ENCODE measurements around the gene ASIC2.

The ASIC2 gene

GRCh38 chr17:33225509-33225908, 67.6 kb downstream of the ASIC2 start:
- H3K4me3 ChIP-seq (ENCODE audit: low read depth, low read length), result no peak overlapping the region
- TF ChIP-seq CTCF (IDR thresholded peaks at IDR 0.05; ENCODE audit: low read depth, low read length), result no peak

GRCh38 chr17:33220036-33220435, 73.1 kb downstream of the ASIC2 start:
- TF ChIP-seq CTCF (IDR thresholded peaks at IDR 0.05; ENCODE audit: low read depth, low read length), result no peak

GRCh38 chr17:33218698-33219601, 74.1 kb downstream of the ASIC2 start:
- TF ChIP-seq CTCF (IDR thresholded peaks at IDR 0.05; ENCODE audit: low read depth, low read length), result no peak
- H3K4me3 ChIP-seq (ENCODE audit: low read depth, low read length), result no peak overlapping the region

More at GRCh38 chr17:33220036-33220435, 73.1 kb downstream of the ASIC2 start:
- H3K4me3 ChIP-seq (ENCODE audit: low read depth, low read length), result no peak overlapping the region

- no peak for TF ChIP-seq CTCF (IDR thresholded peaks at IDR 0.05; ENCODE audit: low read depth, low read length)
- H3K4me3 ChIP-seq (ENCODE audit: low read depth, low read length), result no peak overlapping the region
Measured at GRCh38 chr17:33217891-33218290, 75.2 kb downstream of the ASIC2 start.

- no peak overlapping the region for H3K4me3 ChIP-seq (ENCODE audit: low read depth, low read length)
- no peak for TF ChIP-seq CTCF (IDR thresholded peaks at IDR 0.05; ENCODE audit: low read depth, low read length)
Measured at GRCh38 chr17:33214996-33215395, 78.1 kb downstream of the ASIC2 start.

GRCh38 chr17:33210285-33210684, 82.8 kb downstream of the ASIC2 start:
- H3K4me3 ChIP-seq (ENCODE audit: low read depth, low read length), result no peak overlapping the region
- no peak for TF ChIP-seq CTCF (IDR thresholded peaks at IDR 0.05; ENCODE audit: low read depth, low read length)

- H3K4me3 ChIP-seq (ENCODE audit: low read depth, low read length), result no peak overlapping the region
- TF ChIP-seq CTCF (IDR thresholded peaks at IDR 0.05; ENCODE audit: low read depth, low read length), result no peak
Measured at GRCh38 chr17:33209671-33210070, 83.4 kb downstream of the ASIC2 start.
